ENCODE measurements around the gene ZBTB40.

GRCh38 chr1:22470227-22470626 lies 18.6 kb downstream of the ZBTB40 start:
- TF ChIP-seq CTCF (IDR thresholded peaks at IDR 0.05) (no peak), POLR2A (IDR thresholded peaks at IDR 0.05) (no peak)

Measured in Peyer's patch (tissue), 4 donors.